HEK293 (cell line): ENCODE results near the gene GUCY2F.

ENCODE experiments used
- CTCF ChIA-PET: fragments of 350-600 bp; formaldehyde crosslinking; extraction: SDS; loops from one replicate; lab custom pipeline; 2021; ENCODE audit warnings: antibody characterized with exemption; lab: Yijun Ruan, JAX
- POLR2A ChIA-PET: fragments of 300-600 bp; formaldehyde crosslinking; extraction: SDS; loops from one replicate; lab custom pipeline; 2020; ENCODE audit warnings: antibody characterized with exemption, inconsistent platforms; lab: Yijun Ruan, JAX
- H3K27ac ChIP-seq: fragments of 200-500 bp; sonication (Bioruptor generic); 2 replicates; pipeline ENCODE4 v1.5.1; 2014; ENCODE audit warnings: low read depth, low read length, control low read depth, inconsistent platforms; ENCODE audit errors: extremely low read depth
- H3K36me3 ChIP-seq, 2 experiments: fragments of 200-500 bp in 1 of 2; sonication (Bioruptor generic) in 1 of 2; 1 replicate in 1 of 2; 2 replicates in 1 of 2; pipeline ENCODE4 v1.5.1; 2014 to 2017; ENCODE audit warnings: inconsistent platforms in 2 of 2, low read length in 2 of 2; ENCODE audit not compliant: control insufficient read depth in 2 of 2, insufficient read depth in 1 of 2
- H3K4me1 ChIP-seq: fragments of 200-500 bp; sonication (Bioruptor generic); 2 replicates; pipeline ENCODE4 v1.5.1; 2014; ENCODE audit warnings: mild to moderate bottlenecking, low read length, inconsistent platforms; ENCODE audit not compliant: control insufficient read depth, insufficient read depth
- H3K4me3 ChIP-seq: 2 replicates; pipeline ENCODE4 v1.5.1; 2011; ENCODE audit warnings: low read depth, mild to moderate bottlenecking, control low read depth, low read length, moderate library complexity
- H3K9me3 ChIP-seq: fragments of 200-500 bp; sonication (Bioruptor generic); 2 replicates; pipeline ENCODE4 v1.5.1; 2014; ENCODE audit warnings: low read depth, low read length, inconsistent platforms; ENCODE audit not compliant: control insufficient read depth, insufficient read depth
- GLI2 ChIP-seq: fragments of 450-650 bp; formaldehyde crosslinking; IDR thresholded peaks from 2 replicates; pipeline ENCODE4; 2017; ENCODE audit warnings: missing biosample characterization, missing genetic modification characterization, low read depth, borderline replicate concordance
- KLF16 ChIP-seq: fragments of 450-650 bp; formaldehyde crosslinking; IDR thresholded peaks from 2 replicates; pipeline ENCODE4 v1.5.1; 2017; ENCODE audit warnings: missing biosample characterization, missing genetic modification characterization
- PRDM1 ChIP-seq: fragments of 450-650 bp; formaldehyde crosslinking; IDR thresholded peaks from 2 replicates; pipeline ENCODE4; 2016; ENCODE audit warnings: missing biosample characterization, missing genetic modification characterization
- REPIN1 ChIP-seq: fragments of 450-650 bp; formaldehyde crosslinking; IDR thresholded peaks from 2 replicates; pipeline ENCODE4 v1.5.1; 2017; ENCODE audit warnings: missing biosample characterization, missing genetic modification characterization, low read depth
- SETDB1 ChIP-seq: IDR thresholded peaks from one replicate; pipeline ENCODE4 v1.6.1; 2017; ENCODE audit warnings: mild to moderate bottlenecking, low read length, moderate library complexity, mixed read lengths; ENCODE audit not compliant: insufficient read length
- SP2 ChIP-seq: fragments of 450-650 bp; formaldehyde crosslinking; IDR thresholded peaks from 2 replicates; pipeline ENCODE4 v1.5.1; 2016; ENCODE audit warnings: missing biosample characterization, missing genetic modification characterization
- TRIM28 ChIP-seq: IDR thresholded peaks from 2 replicates; pipeline ENCODE4 v1.6.1; 2011; ENCODE audit warnings: low read length, control low read depth, borderline replicate concordance
- ZBTB1 ChIP-seq: fragments of 450-650 bp; formaldehyde crosslinking; IDR thresholded peaks from 2 replicates; pipeline ENCODE4 v1.5.1; 2016; ENCODE audit warnings: missing biosample characterization, missing genetic modification characterization
- ZFP69B ChIP-seq: fragments of 450-650 bp; formaldehyde crosslinking; IDR thresholded peaks from 2 replicates; pipeline ENCODE4 v1.5.1; 2016; ENCODE audit warnings: missing biosample characterization, missing genetic modification characterization
- ZNF211 ChIP-seq: fragments of 450-650 bp; formaldehyde crosslinking; IDR thresholded peaks from 2 replicates; pipeline ENCODE4 v1.5.1; 2016; ENCODE audit warnings: low read depth, missing biosample characterization, missing genetic modification characterization
- ZNF510 ChIP-seq: fragments of 450-650 bp; formaldehyde crosslinking; IDR thresholded peaks from 2 replicates; pipeline ENCODE4 v1.5.1; 2018; ENCODE audit warnings: mild to moderate bottlenecking, missing genetic modification characterization, missing biosample characterization; ENCODE audit not compliant: insufficient replicate concordance
- ZNF513 ChIP-seq: fragments of 450-650 bp; IDR thresholded peaks from 2 replicates; pipeline ENCODE4 v1.5.1; 2018; ENCODE audit warnings: missing biosample characterization, missing genetic modification characterization
- ZNF530 ChIP-seq: fragments of 450-650 bp; formaldehyde crosslinking; IDR thresholded peaks from 2 replicates; pipeline ENCODE4 v1.5.1; 2016; ENCODE audit warnings: low read depth, missing biosample characterization, missing genetic modification characterization
- ZNF561 ChIP-seq: fragments of 450-650 bp; IDR thresholded peaks from 2 replicates; pipeline ENCODE4 v1.5.1; 2018; ENCODE audit warnings: missing biosample characterization, missing genetic modification characterization, borderline replicate concordance
- ZNF776 ChIP-seq: fragments of 450-650 bp; formaldehyde crosslinking; IDR thresholded peaks from 2 replicates; pipeline ENCODE4 v1.5.0; 2017; ENCODE audit warnings: missing biosample characterization, missing genetic modification characterization, borderline replicate concordance
- ZNF785 ChIP-seq: fragments of 450-650 bp; formaldehyde crosslinking; IDR thresholded peaks from 2 replicates; pipeline ENCODE4 v1.5.1; 2016; ENCODE audit warnings: missing biosample characterization, missing genetic modification characterization
- ZNF792 ChIP-seq: fragments of 450-650 bp; formaldehyde crosslinking; IDR thresholded peaks from 2 replicates; pipeline ENCODE4 v1.5.1; 2016; ENCODE audit warnings: missing biosample characterization, missing genetic modification characterization
- TF ChIP-seq, protein P1 (sequence below): fragments of 450-650 bp; formaldehyde crosslinking; IDR thresholded peaks from 2 replicates; pipeline ENCODE4 v1.5.1; 2016; ENCODE audit warnings: missing biosample characterization, missing genetic modification characterization

The GUCY2F gene

GRCh38 chrX:109508915-109509314 lies 27.0 kb upstream of the GUCY2F start:
- ChIA-PET CTCF (interaction anchor here (0.8 kb wide), 1 partner anchor 36 kb away, joined by 3 read pairs; no protein-coding TSS in a partner anchor), POLR2A (no interaction called here)
- H3K27ac ChIP-seq, result no peak overlapping the region
- no peak overlapping the region for H3K4me3 ChIP-seq
- H3K36me3 ChIP-seq, result no peaks in the 10 kb centered on the region
- no peaks in the 10 kb centered on the region; the same call in 1 of the 2 replicates for H3K9me3 ChIP-seq
- H3K4me1 ChIP-seq, result no peaks in the 10 kb centered on the region
- TF ChIP-seq GLI2 (tag by site-specific recombination) (no peak), SP2 (no peak), ZNF211 (tag by site-specific recombination) (no peak)

- Histone ChIP-seq H3K9me3 (no peaks in the 10 kb centered on the region), H3K27ac (no peak overlapping the region), H3K4me3 (no peak overlapping the region), H3K36me3 (no peaks in the 10 kb centered on the region), H3K4me1 (no peaks in the 10 kb centered on the region)
- ChIA-PET CTCF (interaction anchor here (1.2 kb wide), 1 partner anchor 16 kb away, joined by 3 read pairs; no protein-coding TSS in a partner anchor), POLR2A (no interaction called here)
- TF ChIP-seq ZNF513 (tag by site-specific recombination) (no peak), ZNF530 (tag by site-specific recombination) (no peak), REPIN1 (tag by site-specific recombination) (no peak)
These were observed 19.3 kb upstream of the GUCY2F start for GRCh38 chrX:109501176-109501575.

DNA sequence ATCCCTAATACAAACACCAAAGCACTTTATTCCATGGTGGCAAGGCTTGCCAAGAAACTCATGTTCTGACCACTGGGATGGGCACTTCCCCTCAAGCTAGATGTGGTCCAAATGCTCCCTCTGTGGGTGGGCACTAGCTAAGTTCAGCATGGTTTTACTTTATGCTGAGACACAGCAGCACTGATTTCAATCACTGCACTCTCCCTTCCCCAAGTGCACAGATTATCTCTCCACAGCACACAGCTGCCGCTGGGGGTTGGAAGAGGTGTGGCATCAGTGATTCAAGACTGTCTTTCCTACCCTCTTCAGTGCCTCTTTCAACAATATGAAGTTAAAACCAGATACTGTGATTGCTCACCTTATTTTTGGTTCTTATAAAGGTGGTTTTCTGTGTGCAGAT lies 16.5 kb upstream of the GUCY2F start:
- H3K4me1 ChIP-seq, result no peaks in the 10 kb centered on the region
- no peak overlapping the region for H3K27ac ChIP-seq
- TF ChIP-seq, protein P1, sequence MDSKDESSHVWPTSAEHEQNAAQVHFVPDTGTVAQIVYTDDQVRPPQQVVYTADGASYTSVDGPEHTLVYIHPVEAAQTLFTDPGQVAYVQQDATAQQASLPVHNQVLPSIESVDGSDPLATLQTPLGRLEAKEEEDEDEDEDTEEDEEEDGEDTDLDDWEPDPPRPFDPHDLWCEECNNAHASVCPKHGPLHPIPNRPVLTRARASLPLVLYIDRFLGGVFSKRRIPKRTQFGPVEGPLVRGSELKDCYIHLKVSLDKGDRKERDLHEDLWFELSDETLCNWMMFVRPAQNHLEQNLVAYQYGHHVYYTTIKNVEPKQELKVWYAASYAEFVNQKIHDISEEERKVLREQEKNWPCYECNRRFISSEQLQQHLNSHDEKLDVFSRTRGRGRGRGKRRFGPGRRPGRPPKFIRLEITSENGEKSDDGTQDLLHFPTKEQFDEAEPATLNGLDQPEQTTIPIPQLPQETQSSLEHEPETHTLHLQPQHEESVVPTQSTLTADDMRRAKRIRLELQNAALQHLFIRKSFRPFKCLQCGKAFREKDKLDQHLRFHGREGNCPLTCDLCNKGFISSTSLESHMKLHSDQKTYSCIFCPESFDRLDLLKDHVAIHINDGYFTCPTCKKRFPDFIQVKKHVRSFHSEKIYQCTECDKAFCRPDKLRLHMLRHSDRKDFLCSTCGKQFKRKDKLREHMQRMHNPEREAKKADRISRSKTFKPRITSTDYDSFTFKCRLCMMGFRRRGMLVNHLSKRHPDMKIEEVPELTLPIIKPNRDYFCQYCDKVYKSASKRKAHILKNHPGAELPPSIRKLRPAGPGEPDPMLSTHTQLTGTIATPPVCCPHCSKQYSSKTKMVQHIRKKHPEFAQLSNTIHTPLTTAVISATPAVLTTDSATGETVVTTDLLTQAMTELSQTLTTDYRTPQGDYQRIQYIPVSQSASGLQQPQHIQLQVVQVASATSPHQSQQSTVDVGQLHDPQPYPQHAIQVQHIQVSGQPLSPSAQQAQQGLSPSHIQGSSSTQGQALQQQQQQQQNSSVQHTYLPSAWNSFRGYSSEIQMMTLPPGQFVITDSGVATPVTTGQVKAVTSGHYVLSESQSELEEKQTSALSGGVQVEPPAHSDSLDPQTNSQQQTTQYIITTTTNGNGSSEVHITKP (tag by site-specific recombination), result no peak
- TF ChIP-seq PRDM1 (tag by site-specific recombination) (no peak), ZNF785 (tag by site-specific recombination) (no peak)
- H3K36me3 ChIP-seq, result no peaks in the 10 kb centered on the region
- CTCF ChIA-PET, result interaction anchor here (1.0 to 1.1 kb wide), 2 partner anchors 13 to 29 kb away, joined by 3 read pairs; no protein-coding TSS in a partner anchor
- POLR2A ChIA-PET, result no interaction called here
- no peaks in the 10 kb centered on the region for H3K9me3 ChIP-seq
- H3K4me3 ChIP-seq, result no peak overlapping the region

DNA sequence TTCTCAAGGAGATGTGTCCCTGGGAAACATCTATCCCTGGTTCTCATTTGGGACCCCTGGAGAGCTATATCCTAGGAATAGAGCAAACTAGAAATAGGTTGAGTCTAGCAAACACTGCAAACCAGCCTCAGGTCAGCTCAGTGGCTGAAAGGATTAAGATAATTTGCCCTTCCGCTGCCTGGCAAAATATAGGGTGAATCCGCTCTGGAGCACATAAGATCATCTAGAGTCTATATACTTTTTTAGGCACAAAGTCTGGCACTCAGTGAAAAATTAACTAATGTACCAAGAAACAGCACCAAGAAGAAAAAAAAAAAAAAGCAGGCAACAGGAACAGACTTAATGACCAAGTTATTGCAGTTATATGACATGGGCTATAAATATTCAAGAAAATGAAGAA lies 7.3 kb upstream of the GUCY2F start:
- H3K36me3 ChIP-seq, result no peaks in the 10 kb centered on the region
- no peak overlapping the region for H3K27ac ChIP-seq
- no peaks in the 10 kb centered on the region for H3K4me1 ChIP-seq
- no peaks in the 10 kb centered on the region for H3K9me3 ChIP-seq
- CTCF ChIA-PET, result interaction anchor here (0.9 to 5.2 kb wide), 2 partner anchors 15 to 145 kb away, joined by 3 to 110 read pairs; no protein-coding TSS in a partner anchor
- no peak overlapping the region for H3K4me3 ChIP-seq
- POLR2A ChIA-PET, result interaction anchor here (0.6 kb wide), 1 partner anchor 58 kb away, joined by 3 read pairs; no protein-coding TSS in a partner anchor
- TF ChIP-seq ZNF561 (tag by site-specific recombination), result no peak
- TF ChIP-seq, protein P1 (tag by site-specific recombination), result no peak
- TF ChIP-seq ZBTB1 (tag by site-specific recombination), result no peak
- TF ChIP-seq SETDB1, result no peak
- TF ChIP-seq ZFP69B, result no peak
- no peak for TF ChIP-seq KLF16 (tag by site-specific recombination)
- TF ChIP-seq TRIM28, result no peak
- no peak for TF ChIP-seq ZNF792 (tag by site-specific recombination)
- TF ChIP-seq ZNF510, result no peak
- TF ChIP-seq ZNF776 (tag by site-specific recombination), result no peak
